ENCODE measurements around the gene SMIM13.
"Not testable (repeated sequence)": the region's sequence is repeated elsewhere in the genome, so short reads cannot be mapped to it uniquely, and the experiment has no call there.

GRCh38 chr6:11091141-11091540, 2.5 kb upstream of the SMIM13 start:
- TF ChIP-seq CTCF, POLR2A (IDR thresholded peaks at IDR 0.05): not testable (repeated sequence)

Measured in Peyer's patch (tissue), 4 donors.